HG03280 (cell line): ENCODE data around the gene APCDD1.
"Not testable (repeated sequence)": the region's sequence is repeated elsewhere in the genome, so short reads cannot be mapped to it uniquely, and the experiment has no call there.

Experiments used
- ATAC-seq: cut with Tn5 transposase; IDR thresholded peaks from one replicate; pipeline ENCODE4 v1.9.1; 2021; ENCODE audit warnings: mild to moderate bottlenecking, moderate library complexity; ENCODE audit not compliant: unreplicated experiment

The APCDD1 gene

GRCh38 chr18:10460414-10461018, 6.1 kb downstream of the APCDD1 start:
- ATAC-seq, result no peak

- ATAC-seq, result no peak
Measured at GRCh38 chr18:10461989-10462388, 7.6 kb downstream of the APCDD1 start.

GRCh38 chr18:10462597-10462996, 8.2 kb downstream of the APCDD1 start:
- ATAC-seq, result no peak

DNA sequence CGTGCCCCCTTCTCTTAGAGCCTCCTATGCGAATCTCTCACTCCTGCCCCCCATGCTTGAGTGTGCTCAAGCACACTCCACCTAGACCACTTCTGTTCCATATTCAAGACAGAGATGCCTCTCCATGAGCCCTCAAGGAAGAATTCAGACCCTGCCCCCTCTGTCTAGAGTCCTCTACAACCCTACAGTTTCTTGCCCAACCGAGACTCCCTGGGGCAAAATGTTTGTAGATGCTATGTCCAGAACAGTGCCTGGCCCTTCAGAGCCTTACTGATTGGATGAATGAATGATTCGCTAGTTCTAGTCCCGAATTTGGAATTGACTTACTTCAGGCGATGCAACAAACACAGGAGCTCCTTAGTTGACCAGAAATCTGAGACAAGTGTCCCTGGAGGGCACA, 8.7 kb downstream of the APCDD1 start:
- no peak for ATAC-seq

GRCh38 chr18:10463741-10464140, 9.3 kb downstream of the APCDD1 start:
- no peak for ATAC-seq

GRCh38 chr18:10464161-10464648, 9.8 kb downstream of the APCDD1 start:
- not testable (repeated sequence) for ATAC-seq

GRCh38 chr18:10465174-10465939, 10.9 kb downstream of the APCDD1 start:
- ATAC-seq, result no peak

- ATAC-seq, result no peak
Measured at GRCh38 chr18:10470429-10470828, 16.0 kb downstream of the APCDD1 start.

- no peak for ATAC-seq
Measured at GRCh38 chr18:10471574-10471973, 17.1 kb downstream of the APCDD1 start.

GRCh38 chr18:10473132-10473531, 18.7 kb downstream of the APCDD1 start:
- no peak for ATAC-seq

DNA sequence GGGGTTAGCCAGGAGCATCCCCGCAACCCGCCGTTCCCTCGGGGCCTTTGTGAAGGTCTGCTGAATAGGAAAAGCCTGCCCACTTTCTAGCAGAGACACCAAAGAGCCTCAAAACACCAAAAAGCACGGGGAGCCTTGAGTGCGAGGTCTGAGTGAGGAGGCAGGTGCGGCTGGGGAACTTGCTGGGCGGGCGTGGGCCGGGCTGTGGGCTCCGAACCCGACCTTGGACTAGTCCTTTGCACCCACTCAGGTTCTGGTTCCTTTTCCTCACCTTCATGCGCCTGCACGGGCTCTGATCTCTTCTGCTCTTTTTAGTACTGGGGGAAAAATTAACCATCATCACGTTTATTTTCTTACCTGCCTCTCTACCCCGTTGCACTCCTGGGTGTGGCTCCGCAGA, 19.9 kb downstream of the APCDD1 start:
- ATAC-seq, result no peak

DNA sequence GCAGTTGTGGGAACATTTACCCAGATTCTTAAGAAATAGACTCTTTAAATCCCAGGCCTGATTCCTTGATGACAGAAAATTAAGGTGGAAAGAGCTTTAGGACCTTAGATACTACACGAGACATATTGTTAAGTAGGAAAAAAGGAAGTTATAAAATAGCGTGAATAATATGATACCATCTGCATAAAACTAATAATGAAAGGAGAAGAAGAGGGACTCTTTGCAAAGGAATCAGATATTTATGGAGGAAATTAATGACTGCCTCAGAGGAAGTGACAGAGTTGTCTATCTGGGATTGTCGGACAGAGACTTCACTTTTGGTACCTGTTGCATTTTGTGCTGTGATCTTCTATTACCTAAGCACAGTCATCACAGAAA, 20.8 kb downstream of the APCDD1 start:
- no peak for ATAC-seq

GRCh38 chr18:10475654-10476291, 21.3 kb downstream of the APCDD1 start:
- ATAC-seq, result no peak

GRCh38 chr18:10476338-10476791, 21.9 kb downstream of the APCDD1 start:
- no peak for ATAC-seq

DNA sequence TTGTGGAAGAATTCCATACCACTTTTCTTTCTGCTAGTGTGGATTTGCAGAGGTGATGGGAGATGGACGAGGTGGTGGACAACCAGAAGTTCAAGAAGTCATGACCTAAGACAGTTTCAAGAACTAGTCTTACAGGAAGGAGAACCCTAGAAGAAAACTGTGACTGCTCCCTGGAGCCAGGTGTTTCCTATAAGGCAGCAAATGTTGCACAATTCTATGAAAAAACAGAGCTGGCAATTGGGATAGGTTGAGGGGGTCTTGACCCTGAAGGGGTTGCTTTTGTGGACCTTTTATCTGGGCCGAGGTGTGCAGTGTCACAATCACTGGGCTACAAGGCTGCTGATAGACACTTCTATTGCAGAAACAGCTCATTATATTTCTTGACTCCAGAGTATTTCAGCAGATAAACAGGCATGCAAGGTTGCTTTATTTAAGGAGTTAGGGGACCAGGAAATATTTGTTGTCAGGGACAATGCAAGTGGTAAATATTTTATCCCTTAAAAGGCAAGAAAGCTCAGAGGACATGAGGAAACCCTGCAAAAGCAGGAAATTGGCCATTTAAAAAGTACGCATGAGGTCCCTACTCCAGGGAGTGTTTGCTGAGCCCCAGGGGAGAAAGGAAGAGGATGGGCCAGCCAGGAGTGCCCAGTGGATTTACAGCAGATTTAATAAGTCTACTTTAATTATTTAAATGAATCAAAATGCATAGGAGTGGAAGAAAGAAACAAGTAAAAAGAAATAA, 22.9 kb downstream of the APCDD1 start:
- ATAC-seq, result no peak

DNA sequence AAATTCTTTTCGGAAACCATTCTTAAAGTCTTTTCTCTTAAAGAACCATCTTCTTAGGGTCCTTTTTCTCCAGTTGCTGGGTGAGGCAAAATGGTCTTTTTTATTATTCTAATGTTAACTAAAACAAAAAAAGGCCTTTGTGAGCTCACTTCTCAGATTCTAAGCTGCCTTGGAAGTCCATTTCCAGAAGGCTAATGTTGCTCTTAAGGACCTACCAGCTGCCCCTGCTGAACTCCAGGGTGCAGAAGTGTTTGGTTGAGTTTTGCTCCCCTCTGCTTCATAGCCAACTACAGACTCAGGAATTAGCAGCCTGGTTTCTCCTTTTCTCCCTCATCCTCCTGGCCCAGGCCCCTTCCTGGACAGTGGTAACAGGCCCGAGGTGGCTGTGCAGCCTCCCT, 23.4 kb downstream of the APCDD1 start:
- ATAC-seq, result no peak

GRCh38 chr18:10481831-10482230, 27.4 kb downstream of the APCDD1 start:
- no peak for ATAC-seq

GRCh38 chr18:10482363-10482984, 28.0 kb downstream of the APCDD1 start:
- peak; percentile 15 for ATAC-seq

GRCh38 chr18:10482985-10483949, 28.8 kb downstream of the APCDD1 start:
- peak; percentile 60 for ATAC-seq

DNA sequence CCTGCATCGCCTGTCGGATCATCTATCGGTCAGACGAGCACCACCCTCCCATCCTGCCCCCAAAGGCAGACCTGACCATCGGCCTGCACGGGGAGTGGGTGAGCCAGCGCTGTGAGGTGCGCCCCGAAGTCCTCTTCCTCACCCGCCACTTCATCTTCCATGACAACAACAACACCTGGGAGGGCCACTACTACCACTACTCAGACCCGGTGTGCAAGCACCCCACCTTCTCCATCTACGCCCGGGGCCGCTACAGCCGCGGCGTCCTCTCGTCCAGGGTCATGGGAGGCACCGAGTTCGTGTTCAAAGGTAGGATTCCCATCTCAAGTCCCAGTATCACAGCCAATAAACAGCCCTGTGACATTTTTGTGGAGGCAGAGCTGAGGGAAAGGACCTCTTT, 31.0 kb downstream of the APCDD1 start:
- no peak for ATAC-seq
